Fibroblast of villous mesenchyme (primary cell): ENCODE data around the gene COQ8B. TPM values are rescaled to one million over a fixed set of nuclear protein-coding genes. Genes with fewer than 3 reads are reported as not detected.
"Not testable (repeated sequence)": the region's sequence is repeated elsewhere in the genome, so short reads cannot be mapped to it uniquely, and the experiment has no call there.

Experiments used
- DNase-seq: peaks from one replicate; pipeline ENCODE4 v3.0.0-alpha.2; 2010; ENCODE audit warnings: low read depth
- H3K4me3 ChIP-seq: 2 replicates; pipeline ENCODE4 v1.5.1; 2011; ENCODE audit warnings: low read depth, mild to moderate bottlenecking, low read length
- CTCF ChIP-seq: IDR thresholded peaks from 2 replicates; pipeline ENCODE4 v1.5.1; 2012; ENCODE audit warnings: low read depth, mild to moderate bottlenecking, low read length; ENCODE audit not compliant: insufficient read depth
- total RNA-seq: library from RNA; depleted of rRNA; stranded (reverse); fragments of >200 nt; gene quantifications from 2 replicates; pipeline ENCODE4 v1.2.3, GENCODE V29; 2012

COQ8B gene
- 25.8 and 32.0 TPM in 2 replicates for total RNA-seq

- H3K4me3 ChIP-seq, result peak within 1 kb of the TSS; percentile 65
- DNase-seq, result peak; percentile 99
- peak; percentile 6 for TF ChIP-seq CTCF
These were observed at the start of gene COQ8B, which contains the start of gene ITPKC for GRCh38 chr19:40716482-40717324. Gene COQ8B (minus strand): TSS chr19:40716886. CDS start chr19:40714632, 2,254 bp downstream. Gene ITPKC (plus strand): TSS chr19:40717112. CDS start chr19:40717136, 24 bp downstream.

GRCh38 chr19:40766385-40766784 lies 49.7 kb upstream of the COQ8B start:
- not testable (repeated sequence) for DNase-seq, H3K4me3 ChIP-seq

- H3K4me3 ChIP-seq, result no peak overlapping the region
- DNase-seq, result no peak
- no peak for TF ChIP-seq CTCF
These were observed 47.3 kb upstream of the COQ8B start for GRCh38 chr19:40763963-40764362.

GRCh38 chr19:40763526-40763925 lies 46.8 kb upstream of the COQ8B start:
- DNase-seq, result no peak
- no peak for TF ChIP-seq CTCF
- no peak overlapping the region for H3K4me3 ChIP-seq

- H3K4me3 ChIP-seq, result no peak overlapping the region
- DNase-seq, result no peak
- TF ChIP-seq CTCF, result no peak
These were observed 46.2 kb upstream of the COQ8B start for GRCh38 chr19:40762754-40763470.

GRCh38 chr19:40759352-40759751 lies 42.7 kb upstream of the COQ8B start:
- DNase-seq, result no peak
- H3K4me3 ChIP-seq, result no peak overlapping the region
- no peak for TF ChIP-seq CTCF

- H3K4me3 ChIP-seq, result no peak overlapping the region
- no peak for DNase-seq
- no peak for TF ChIP-seq CTCF
These were observed 41.8 kb upstream of the COQ8B start for GRCh38 chr19:40758491-40758890.
